Cerebellar cortex (tissue), 1 donor: Measurements from ENCODE around the gene ALDOA.
"Not testable (repeated sequence)": the region's sequence is repeated elsewhere in the genome, so short reads cannot be mapped to it uniquely, and the experiment has no call there.

ENCODE experiments used
- DNase-seq: peaks from one replicate; pipeline ENCODE4 v3.0.0-alpha.2; 2015; ENCODE audit warnings: low spot score

The ALDOA gene

DNA sequence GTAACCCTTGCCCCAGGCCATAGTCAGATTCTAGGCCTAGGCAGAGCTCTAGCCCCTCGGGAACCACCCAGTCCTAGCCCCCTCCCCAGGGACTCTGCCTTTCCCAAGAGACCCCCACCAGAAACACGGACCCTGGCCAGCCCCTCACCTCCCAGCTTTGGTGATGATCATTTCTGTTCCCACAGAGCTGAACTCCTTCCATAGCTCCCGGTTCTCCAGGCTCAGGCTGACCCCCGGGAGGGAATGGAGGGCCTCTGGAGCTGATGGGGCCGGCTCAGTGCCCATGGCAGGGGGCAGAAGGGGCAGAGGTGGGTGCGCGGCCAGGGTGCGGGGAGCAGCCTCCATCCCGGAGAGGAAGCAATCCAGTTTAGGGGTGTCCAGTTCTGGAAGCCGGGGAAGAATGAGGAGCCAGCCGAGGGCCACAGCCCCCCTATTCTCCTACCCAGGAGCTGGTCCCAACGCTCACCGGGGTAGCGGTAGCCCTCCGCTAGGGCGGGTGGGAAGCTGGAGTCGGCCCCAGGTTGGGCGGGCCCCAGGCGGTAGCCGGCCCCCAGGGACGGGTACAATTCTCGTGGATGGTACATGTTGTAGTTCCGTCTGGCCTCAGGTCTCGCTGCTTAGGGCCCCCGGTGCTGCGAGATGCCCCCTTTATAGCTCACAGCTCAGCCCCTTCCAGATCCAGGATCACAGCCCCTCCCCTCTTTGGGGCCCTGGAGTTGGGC, 25.2 kb downstream of the ALDOA start:
- no peak for DNase-seq

DNA sequence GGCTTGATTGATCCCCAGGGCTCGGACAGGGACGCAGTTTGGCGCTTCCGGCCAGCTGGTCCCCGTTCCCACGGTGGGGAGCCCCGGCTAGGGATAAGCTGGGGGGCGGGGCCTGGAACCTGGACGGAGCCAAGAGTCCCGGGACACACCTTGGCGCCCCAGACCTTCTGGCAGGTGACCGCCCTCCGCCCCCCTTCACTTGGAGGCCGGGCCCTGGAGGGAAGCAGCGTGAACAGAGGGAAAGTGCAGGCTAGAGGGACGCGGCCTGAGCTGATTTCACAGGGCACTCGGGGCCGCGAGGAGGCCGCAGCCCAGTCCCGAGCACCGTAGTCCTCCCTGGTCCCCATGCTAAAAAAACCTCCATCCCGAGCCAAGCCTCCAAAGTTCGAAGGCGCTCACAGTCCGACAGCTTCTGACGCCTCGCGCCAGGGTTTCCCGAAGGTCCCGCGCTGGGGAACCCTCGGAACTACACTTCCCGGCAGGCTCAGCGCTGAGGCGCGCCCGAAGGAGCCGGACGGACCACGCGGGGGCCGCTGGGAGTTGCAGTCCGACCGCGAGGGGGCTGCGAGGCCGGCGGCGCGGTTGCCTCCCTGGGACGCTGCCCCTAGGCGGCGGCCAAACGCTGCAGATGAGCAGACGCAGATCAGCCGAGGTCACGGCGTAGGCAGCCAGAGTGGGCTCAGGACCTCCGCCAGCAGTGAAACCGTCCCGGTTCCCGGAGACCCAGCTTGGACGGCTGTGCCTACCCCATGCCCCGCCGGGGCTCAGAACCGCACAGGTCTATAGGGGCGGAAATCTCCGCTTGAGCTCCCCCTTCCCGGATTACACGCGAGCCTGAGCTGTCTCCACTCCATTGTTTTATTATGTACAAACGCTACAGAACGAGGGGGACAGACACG, 26.2 kb downstream of the ALDOA start, which contains the start of gene TBX6:
Gene TBX6 (minus strand): TSS at position 451 of the 899 bp plus-strand sequence. CDS start 731 bp downstream, outside the sequence.
- DNase-seq = peak; percentile 83

DNA sequence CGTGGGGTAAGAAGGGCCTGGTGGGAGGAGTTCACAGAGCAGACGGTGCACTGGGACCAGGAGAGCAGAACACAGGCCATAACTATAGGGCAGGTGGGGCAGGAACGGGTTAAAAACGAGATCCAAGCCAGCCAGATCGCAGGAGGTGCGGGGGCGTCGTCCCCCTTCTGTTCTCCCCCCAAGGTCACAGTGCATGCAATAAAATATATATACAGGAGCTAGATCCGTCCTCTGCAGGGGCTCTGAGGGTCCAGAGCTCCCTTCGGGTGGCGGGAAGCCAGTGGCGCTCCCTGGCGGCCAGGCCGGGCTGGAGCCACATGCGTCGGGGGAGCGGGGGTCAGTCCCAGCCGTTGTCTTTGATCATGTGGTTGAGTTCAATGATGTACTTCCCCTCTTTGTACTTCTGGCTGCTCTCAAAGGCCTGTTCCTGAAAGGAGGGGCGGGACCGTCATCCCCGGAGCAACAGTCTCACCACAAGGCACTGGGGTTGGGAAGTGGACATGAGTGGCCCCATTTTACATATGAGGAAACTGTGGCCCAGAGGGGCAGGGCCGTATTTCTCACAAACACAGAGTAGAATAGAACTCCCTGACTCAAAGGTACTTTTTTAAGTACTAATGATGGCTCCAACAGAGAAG, 26.9 kb downstream of the ALDOA start:
- no peak for DNase-seq

DNA sequence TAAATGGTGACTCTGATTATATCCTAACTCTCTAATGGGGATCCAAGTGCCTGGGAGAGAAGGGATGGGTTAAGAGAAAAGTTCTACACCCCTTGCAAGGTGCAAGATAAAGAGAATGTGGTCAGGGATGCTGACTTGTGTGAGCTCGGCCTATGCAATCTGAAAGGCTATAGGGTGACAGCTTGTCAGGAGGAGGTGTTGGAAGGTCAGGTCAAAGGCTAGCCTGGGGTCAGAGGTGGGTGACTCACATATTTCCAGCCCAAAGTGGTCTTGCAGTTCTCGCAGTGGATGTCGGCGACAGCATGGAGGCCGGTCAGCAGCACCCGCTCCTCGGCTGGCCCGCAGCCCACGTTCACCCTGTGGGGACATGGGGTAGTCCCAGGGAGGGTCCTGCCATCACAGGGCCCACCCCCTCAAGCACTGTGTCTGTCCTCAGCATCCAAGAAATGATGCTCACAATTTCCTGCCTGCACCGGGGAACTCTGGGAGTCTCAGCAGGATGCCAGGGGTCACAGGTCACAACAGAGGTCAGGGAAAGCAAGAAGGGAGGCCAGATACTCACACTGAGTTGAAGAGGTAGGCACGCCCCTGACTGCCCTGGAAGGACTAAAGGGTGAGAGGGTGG, 29.1 kb downstream of the ALDOA start:
- DNase-seq = no peak

DNA sequence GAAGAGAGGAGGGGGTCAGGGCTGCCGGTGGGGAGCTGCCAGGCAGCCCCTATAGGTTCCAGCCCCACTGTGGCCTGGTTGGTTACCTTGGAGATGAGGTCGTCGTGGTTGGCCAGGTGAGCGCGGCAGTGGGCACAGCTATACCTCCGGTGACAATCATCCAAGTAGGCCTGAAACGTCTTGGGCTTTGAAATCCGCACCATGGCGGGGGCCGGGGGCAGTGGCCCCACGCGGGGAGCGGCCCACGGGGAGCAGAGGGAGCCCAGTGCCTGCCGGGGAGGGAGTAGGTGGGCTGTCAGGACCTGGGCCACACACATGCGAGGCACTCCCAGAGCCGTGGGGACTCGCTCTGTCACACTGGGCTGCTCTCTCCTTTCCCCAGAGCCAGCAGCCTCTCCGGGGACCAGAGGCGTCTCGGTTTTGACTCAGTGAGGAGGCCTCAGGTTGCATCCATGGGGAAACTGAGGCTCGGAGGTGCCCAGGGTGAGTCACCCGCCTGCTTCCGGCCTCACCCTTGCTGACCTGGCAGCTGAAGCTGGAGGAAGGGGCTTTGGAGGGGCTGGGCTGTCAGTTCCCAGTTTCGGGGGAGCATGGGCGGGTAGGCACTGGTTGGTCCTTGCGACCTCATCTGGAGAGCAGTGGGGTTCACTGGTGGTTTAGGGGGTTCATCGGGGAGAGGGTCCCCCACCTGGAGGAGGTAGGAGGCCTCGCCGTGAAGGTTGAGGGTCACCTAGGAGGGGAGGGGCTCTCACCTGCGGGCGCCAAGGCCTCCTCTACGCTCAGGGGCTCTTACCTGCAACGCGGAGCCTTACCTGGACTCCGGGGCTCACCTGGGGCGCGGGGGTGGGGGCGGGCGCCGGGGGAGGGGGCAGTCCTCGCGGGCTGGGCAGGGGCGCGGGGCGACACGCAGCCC, 29.9 kb downstream of the ALDOA start:
- no peak for DNase-seq

DNA sequence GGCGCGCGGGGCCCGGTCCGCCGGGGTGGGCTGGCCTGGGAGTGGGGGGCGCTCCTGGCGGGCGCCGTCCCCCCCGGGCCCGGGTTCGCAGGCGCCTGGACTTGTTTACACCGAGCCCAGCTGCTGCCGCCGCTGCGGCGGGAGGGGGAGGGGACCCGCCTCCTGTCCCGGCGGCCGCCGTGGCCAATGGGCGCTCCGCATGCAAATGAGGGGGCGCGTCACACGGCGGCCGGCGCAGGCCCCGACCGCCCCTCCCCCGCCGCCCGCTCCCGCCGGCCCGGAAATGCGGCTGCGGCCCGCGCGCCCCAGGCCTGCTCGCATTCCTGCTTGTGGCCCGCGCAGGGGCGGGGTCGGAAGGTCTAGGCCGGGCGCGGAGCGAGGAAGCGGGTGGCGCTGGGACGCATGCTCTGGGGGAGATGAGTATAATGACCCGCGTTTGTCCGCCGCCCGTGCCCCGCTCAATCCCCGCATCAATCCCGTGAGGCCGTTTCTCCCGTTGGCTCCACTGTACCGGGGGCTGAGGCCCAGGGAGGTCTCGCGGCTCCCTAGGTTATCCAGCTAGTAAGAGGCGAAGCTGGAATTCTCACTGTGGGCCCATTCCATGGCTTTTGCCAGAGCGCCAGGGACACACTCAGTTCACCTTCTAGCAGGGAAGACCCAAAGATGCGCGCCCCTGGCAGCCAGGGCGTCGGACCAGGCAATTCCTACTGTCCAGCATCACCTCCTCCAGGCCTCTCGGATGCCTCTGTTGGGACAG, 30.7 kb downstream of the ALDOA start, which contains the start of gene YPEL3:
Gene YPEL3 (minus strand): TSS at position 109 of the 757 bp plus-strand sequence. CDS start 731 bp downstream, outside the sequence.
- DNase-seq = peak; percentile 74

DNA sequence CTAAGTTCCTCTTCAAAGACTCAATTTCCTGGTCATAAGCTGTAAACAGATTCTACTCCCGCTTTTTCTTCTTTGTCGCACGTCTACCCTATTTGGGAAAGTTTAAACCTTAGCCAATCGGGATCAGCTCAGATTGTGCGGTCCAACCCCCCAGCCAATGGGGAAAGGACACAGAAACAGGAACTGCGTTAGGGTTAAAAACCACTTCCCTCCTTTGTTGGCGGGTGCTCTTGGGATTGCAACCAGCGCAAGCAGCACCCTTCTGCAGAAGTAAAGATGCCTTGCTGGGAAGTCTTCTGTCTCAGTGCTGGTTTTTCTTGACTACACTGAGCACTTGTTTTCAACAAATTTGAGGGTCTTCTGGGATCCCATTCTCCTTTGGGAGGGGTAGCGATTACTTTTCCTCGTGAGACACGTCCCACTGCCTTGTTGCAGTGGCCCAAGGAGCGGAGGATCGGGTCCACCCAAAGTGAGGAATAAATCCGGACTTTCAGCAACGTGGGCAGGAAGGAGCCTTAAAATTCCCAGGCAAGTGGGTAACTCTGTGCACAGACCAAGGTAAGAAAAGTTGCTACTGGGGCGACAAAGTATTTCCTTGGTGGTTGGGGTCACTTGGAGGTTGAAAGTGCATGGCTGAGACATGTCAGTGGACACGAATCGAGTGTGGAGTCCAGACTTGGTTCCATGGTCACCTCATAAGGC, 31.5 kb downstream of the ALDOA start:
- no peak for DNase-seq

DNA sequence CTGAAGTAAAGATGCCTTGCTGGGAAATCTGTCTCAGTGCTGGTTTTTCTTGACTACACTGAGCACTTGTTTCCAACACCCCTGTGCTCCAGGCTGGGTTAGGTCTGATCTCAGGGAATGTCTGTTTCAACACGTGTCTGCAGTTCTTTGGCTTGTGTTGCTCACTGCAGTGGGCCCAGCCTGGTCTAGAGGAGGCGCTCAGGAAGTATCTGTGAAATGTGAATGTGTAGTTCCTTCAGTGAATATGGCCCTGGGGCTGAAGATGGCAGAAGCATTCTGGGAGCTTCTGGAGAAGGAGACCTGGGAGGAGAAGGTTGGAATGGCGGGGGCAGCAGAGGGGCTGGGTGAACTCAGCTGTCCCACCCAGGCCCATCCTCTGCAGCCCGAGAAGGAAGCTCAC, 38.5 kb downstream of the ALDOA start:
- DNase-seq = no peak

DNA sequence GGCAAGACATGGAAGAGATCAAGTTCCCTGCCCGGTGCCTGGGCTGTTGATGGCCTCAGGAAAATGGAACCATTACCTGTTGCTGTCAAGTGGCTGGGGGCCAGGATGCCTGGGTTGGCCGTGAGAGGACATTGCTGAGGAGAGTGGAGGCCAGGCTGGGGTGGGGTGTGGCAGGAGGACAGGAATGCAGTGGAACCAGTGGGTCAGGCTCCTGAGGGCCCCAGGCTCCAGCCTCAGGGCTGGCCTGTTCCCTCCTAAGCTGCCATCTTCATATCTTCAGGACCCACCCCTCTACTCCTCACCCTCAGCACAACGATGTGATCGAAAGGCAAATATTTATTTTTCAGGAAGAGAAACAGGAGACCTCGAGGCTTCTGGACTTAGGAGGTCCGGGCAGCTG, 38.9 kb downstream of the ALDOA start:
- no peak for DNase-seq

DNA sequence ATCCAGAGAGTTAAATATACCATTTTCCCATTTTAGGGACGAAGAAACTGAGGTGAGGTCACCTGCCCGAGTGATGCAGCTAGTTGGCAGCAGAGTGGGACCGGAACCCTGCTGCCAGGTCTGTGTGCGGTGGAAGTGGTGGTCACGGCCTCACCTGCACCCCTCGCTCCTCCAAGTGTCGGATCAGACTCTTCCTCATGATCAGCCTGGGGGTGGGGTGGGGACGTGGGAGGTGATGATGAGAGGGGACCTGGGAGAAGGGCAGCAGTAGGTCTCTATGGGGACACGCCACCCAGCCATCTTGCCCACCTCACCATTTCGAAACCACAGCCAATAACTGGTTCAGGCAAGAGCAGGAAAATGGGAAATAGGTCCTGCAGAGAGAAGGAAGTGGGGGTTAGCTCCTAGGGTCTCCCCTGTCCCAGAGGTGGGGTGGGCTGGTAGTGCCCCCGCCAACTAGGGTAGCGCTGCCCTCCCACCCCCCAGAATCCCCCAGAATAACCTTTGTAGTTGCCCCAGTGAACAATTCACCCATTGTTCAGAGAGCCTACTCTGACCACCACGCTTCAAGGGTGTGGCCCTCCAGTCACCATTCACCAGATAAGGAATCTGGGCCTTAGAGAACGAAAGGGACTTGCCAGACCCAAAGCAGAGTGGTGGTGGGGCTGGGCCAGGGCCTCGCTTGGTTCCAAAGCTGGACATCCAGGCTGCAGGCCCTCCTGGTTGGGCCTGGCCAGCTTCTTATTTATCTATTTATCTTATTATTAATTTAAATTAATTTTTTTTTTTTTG, 42.7 kb downstream of the ALDOA start:
- DNase-seq = no peak

DNA sequence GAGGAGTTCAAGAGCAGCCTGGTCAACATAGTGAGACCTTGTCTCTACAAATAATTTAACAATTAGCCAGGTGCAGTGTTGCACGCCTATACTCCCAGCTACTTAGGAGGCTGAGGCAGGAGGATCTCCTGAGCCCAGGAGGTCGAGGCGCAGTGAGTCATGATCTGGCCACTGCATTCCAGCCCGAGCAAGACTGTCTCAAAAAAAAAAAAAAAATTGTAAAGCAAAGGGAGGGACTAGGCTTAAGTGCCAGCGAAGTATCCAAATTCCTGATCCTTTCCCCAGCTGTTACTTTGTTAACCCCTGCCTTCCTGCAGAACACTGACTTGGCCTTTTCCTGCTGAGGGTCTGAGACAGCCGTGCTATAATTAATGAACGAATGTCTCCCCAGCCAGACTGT, 45.1 kb downstream of the ALDOA start:
- DNase-seq = no peak

DNA sequence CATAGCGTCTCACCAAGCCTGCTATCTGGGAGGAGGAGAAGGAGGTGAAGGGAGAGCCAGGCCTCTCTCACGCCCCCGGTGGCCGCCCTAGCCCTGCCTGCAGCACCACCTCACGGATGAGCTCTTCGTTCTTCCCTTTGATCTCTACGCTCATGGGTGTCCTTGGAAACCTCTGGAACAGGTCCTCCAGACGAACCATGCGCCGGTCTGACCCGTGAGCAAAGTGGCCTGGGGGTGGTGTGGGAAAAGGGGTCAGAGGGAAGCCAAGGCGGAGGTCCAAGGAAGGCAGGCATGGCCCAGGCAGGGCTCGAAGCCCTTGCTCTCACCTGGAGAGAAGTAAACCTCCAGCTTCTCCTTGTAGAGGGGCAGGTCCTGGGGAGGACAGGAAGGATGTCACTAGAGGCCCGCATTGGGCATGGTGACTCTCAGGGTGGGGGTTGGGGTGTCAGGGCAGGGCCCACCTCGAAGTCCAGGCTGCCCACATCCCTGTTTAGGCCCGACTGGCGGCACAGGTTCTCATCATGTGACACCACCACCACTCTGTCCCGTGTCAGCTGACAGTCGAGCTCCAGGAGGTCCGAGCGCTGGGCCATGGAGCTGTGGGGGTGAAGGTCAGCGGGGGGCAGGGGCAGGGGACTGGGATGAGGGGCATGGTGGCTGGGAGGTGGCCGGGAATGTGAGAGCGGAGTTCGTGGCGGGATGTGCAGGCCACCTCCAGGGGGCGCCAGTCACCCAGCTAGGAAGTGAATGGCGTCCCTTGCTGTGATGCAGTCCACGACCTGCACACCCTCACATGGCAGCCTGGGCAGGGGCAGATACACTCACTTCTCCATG, 46.9 kb downstream of the ALDOA start:
- DNase-seq = peak; percentile 60

DNA sequence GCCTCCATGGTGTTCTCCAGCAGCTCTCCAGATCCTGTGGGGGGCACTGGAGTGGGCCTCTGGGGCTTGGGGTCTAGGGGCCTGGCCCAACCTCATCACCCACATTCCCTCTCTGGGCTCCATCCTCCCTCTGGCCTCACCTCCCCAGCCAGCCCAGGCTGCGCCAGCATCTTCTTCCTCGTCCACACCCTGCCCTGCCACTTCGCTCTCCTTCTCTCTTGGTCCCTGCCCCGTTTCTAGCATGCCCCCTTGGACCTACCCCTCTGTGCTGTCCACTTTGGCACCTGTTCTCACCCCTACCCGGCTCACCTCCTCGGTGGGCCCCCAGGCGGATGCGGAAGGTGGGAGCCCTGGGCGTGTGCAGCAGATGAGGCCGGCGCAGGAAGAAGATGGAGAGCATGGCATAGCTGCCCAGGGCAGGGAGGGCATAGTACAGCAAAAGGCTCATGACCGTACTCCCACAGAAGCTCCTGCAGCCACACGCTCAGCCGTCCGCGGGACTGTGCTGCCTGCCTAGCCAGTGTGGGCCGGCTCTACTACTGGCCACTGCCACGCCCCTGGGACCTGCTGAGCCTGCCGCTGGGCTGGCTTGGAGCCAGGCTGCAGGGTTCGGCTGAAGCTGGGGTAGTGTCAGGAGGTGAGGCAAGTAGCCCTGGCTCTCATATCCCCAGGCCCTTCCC, 47.6 kb downstream of the ALDOA start, which contains the start of gene GDPD3:
Gene GDPD3 (minus strand): TSS at position 507 of the 680 bp plus-strand sequence. CDS start 59 bp downstream, at position 448.
- DNase-seq = no peak

DNA sequence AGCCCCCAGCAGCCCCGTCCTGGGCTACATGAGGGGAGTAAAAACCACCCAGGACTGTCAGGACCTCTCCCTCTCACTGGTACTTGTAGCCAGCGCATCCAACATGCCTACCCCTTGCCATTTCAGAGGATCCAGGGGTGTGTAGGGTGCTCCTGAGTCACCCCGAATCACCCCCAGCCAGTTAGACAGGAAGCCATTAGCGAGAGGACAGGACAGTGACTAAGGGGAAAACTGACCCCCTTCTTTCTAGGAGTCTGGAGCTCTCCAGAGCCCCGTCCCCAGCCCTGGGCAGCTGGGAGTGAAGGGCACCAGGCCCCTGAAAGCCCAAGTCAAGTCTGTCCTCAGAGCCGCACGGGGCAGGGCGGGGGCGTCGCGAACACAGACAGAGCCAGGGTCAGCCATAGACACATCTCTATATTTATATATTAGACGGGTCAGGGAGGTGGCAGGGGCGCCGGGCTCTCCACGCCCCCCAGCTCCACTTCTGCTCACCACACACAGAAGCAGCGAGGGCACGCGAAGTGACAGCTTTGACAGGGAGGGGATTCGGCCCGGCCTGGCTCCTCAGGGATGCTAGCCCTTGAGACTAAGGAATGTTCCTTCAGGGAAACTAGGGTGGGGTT, 48.3 kb downstream of the ALDOA start:
- DNase-seq = no peak

DNA sequence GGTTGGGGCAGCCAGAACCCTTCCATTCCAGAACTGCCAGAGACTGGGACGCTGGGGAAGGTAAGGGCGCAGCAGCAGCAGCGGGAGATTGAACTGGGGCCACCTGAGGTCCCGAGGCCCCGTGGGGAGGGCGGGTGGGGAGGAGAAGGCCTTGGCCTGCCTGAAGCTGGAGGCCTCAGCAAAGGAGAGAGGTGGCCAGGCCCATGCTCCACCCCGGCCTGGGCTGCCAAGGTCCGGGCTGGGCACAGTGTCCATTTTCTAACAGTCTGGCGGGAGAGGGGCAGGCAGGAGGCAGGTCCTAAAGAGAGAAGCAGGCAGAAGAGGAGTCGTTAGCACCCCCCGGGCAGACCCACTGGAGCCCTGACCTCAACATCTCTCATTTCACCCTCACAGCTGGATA, 48.9 kb downstream of the ALDOA start:
- DNase-seq = no peak

DNA sequence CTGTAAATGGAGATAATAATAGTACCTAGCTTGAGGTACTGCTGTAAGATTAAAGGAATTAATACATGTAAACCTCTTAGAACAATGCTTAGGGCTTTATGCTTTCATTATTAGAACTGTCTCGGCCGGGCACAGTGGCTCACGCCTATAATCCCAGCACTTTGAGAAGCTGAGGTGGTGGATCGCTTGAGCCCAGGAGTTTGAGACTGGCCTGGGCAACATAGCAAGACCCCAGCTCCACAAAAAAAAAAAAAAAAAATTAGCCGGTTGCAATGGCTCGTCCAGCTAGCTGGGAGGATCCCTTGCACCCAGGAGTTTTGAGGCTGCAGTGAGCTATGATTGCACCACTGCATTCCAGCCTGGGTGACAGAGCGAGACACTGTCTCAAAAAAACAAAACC, 49.3 kb downstream of the ALDOA start:
- not testable (repeated sequence) for DNase-seq

DNA sequence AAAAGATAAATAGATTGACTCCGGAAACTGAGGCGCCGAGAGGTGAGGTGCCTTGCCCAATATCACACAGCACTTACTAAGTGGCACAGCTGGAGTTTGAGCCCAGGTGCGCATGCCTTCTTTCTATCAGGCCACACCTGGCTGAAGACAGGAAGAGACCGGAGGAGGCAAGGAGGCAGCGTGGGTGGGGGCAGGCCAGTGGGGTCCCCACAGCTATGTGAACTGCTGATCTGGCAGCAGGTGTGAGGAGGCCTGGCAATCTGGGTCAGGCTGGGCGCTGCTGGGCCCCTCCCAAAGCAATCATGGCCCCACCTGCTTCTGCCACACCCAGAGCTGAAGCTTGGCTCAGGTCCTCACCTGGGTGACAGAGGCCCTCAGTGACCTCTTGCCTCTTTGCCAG, 49.7 kb downstream of the ALDOA start:
- DNase-seq = no peak
